B cell (primary cell): ENCODE measurements around the gene SLC22A15. TPM values are rescaled to one million over a fixed set of nuclear protein-coding genes. Genes with fewer than 3 reads are reported as not detected.

Experiments used
- ATAC-seq: fragments of 200-7000 bp; cut with Tn5 transposase; one replicate; pipeline ENCODE4 v1.10.0; 2021; ENCODE audit warnings: low read depth, mild to moderate bottlenecking, moderate number of reproducible peaks, moderate library complexity
- CTCF ChIA-PET: fragments of 350-600 bp; sonication (Branson Sonifier 250); formaldehyde crosslinking; loops from one replicate; lab custom pipeline; 2021; ENCODE audit warnings: antibody characterized with exemption, inconsistent platforms; lab: Charles Lee
- POLR2A ChIA-PET: fragments of 350-600 bp; sonication (Branson Sonifier 250); formaldehyde crosslinking; loops from one replicate; lab custom pipeline; 2021; ENCODE audit warnings: antibody characterized with exemption; lab: Charles Lee
- DNase-seq: peaks from one replicate; pipeline ENCODE4 v3.0.0; 2013
- H2AFZ ChIP-seq: 2 replicates; pipeline ENCODE4 v1.6.1; 2012; ENCODE audit warnings: mild to moderate bottlenecking, low read depth, low read length; ENCODE audit not compliant: insufficient read depth, poor library complexity, severe bottlenecking
- H3K27ac ChIP-seq, 2 donors: 1 replicate in 1 of 2; 2 replicates in 1 of 2; pipeline ENCODE4 v1.5.1; 2012 to 2013; ENCODE audit warnings: low read length in 2 of 2, mild to moderate bottlenecking in 2 of 2, moderate library complexity in 1 of 2
- H3K27me3 ChIP-seq, 4 experiments: fragments of 200-600 bp in 1 of 4; sonication (generic) in 1 of 4; replicated peaks in 1 of 4; 1 replicate in 2 of 4; 2 replicates in 2 of 4; pipeline versions ENCODE4 v1.6.1 to v1.7.0; 2013 to 2016; ENCODE audit warnings: low read length in 3 of 4, mild to moderate bottlenecking in 2 of 4, mixed read lengths in 1 of 4, moderate library complexity in 1 of 4; ENCODE audit not compliant: insufficient read depth in 4 of 4, control insufficient read depth in 3 of 4; ENCODE audit errors: control extremely low read depth in 1 of 4
- H3K36me3 ChIP-seq, 2 experiments: replicated peaks in 1 of 2; 1 replicate in 1 of 2; 2 replicates in 1 of 2; pipeline versions ENCODE4 v1.6.1 to v1.7.1; 2013; ENCODE audit warnings: low read length in 1 of 2; ENCODE audit not compliant: insufficient read depth in 2 of 2, control insufficient read depth in 1 of 2; ENCODE audit errors: control extremely low read depth in 1 of 2, extremely low read depth in 1 of 2
- H3K4me1 ChIP-seq, 2 donors: fragments of 200-600 bp in 1 of 2; sonication (generic) in 1 of 2; 1 replicate in 1 of 2; 2 replicates in 1 of 2; pipeline versions ENCODE4 v1.5.1 to v1.6.1; 2013 to 2017; ENCODE audit warnings: low read length in 2 of 2; ENCODE audit not compliant: control insufficient read depth in 2 of 2, insufficient read depth in 2 of 2
- H3K4me2 ChIP-seq: replicated peaks from 2 replicates; pipeline ENCODE3; 2012; ENCODE audit warnings: mild to moderate bottlenecking, low read depth, low read length; ENCODE audit not compliant: poor library complexity, severe bottlenecking
- H3K4me3 ChIP-seq, 5 experiments: fragments of 200-600 bp in 1 of 5; sonication (generic) in 1 of 5; 1 replicate in 3 of 5; 2 replicates in 2 of 5; pipeline versions ENCODE4 v1.5.1 to v1.7.0; 2011 to 2016; ENCODE audit warnings: low read length in 4 of 5, mild to moderate bottlenecking in 4 of 5, low read depth in 2 of 5, control low read depth in 1 of 5, moderate library complexity in 1 of 5; ENCODE audit not compliant: insufficient read depth in 1 of 5; ENCODE audit errors: control extremely low read depth in 1 of 5, extremely low read depth in 1 of 5
- H3K79me2 ChIP-seq: fragments of 200-600 bp; sonication (generic); one replicate; pipeline ENCODE4 v1.6.0; 2016; ENCODE audit warnings: low read length; ENCODE audit not compliant: control insufficient read depth, insufficient read depth
- H3K9ac ChIP-seq: fragments of 200-600 bp; sonication (generic); 2 replicates; pipeline ENCODE4 v1.6.1; 2017; ENCODE audit warnings: mild to moderate bottlenecking, low read length, moderate library complexity
- H3K9me3 ChIP-seq, 3 donors: one replicate each; pipeline versions ENCODE4 v1.6.1 to v1.7.1; 2013; ENCODE audit warnings: low read length in 2 of 3; ENCODE audit not compliant: control insufficient read depth in 2 of 3, insufficient read depth in 1 of 3; ENCODE audit errors: control extremely low read depth in 1 of 3
- H4K20me1 ChIP-seq: 2 replicates; pipeline ENCODE4 v1.6.0; 2012; ENCODE audit warnings: mild to moderate bottlenecking, low read length; ENCODE audit not compliant: insufficient read depth, control insufficient read depth, poor library complexity, severe bottlenecking
- H3K27ac Mint-ChIP-seq: one replicate; pipeline ENCODE4 v1.8.0; 2021; ENCODE audit warnings: mixed read lengths
- H3K27me3 Mint-ChIP-seq: one replicate; pipeline ENCODE4 v1.8.0; 2021; ENCODE audit warnings: mixed read lengths
- H3K4me1 Mint-ChIP-seq: one replicate; pipeline ENCODE4 v1.8.0; 2021; ENCODE audit warnings: mixed read lengths
- H3K4me3 Mint-ChIP-seq: one replicate; pipeline ENCODE4 v1.8.0; 2021; ENCODE audit warnings: mixed read lengths
- H3K9me3 Mint-ChIP-seq: one replicate; pipeline ENCODE4 v1.8.0; 2022; ENCODE audit warnings: mixed read lengths; ENCODE audit not compliant: insufficient read depth
- EZH2 ChIP-seq: IDR thresholded peaks from 2 replicates; pipeline ENCODE4 v1.6.1; 2012; ENCODE audit warnings: borderline replicate concordance, low read depth, mild to moderate bottlenecking, moderate library complexity, low read length; ENCODE audit not compliant: insufficient read depth, poor library complexity, severe bottlenecking
- WGBS: methylation state at CpG from one replicate; pipeline ENCODE4 v1.1.5; 2013; ENCODE audit warnings: missing lambda C conversion rate; ENCODE audit not compliant: insufficient coverage; 5-methylcytosine and 5-hydroxymethylcytosine counted together
- intact Hi-C: fragments of 100-400 bp; cut with micrococcal nuclease; formaldehyde crosslinking; loops from one replicate; pipeline ENCODE4 v1.10.0; 2022
- polyA plus RNA-seq: library from polyadenylated mRNA; depleted of rRNA; stranded (reverse); fragments of >200 nt; gene quantifications from 2 replicates; pipeline ENCODE4 v1.2.3, GENCODE V29; 2012
- total RNA-seq, 2 donors: library from RNA; stranded (reverse); fragments of 120-200 nt in 1 of 2; gene quantifications; 1 replicate in 1 of 2; 2 replicates in 1 of 2; pipeline versions ENCODE4 v1.2.3 to v1.2.4, GENCODE V29; 2013 to 2022
- TF ChIP-seq, protein P1 (sequence below): fragments of 200-600 bp; IDR thresholded peaks from one replicate; pipeline ENCODE4 v1.8.0; 2022; ENCODE audit warnings: antibody characterized with exemption, mild to moderate bottlenecking

SLC22A15 gene
- total and polyA plus RNA-seq, 2 donors (not counting 1 experiment from before 2014, with no cell fraction given), result 3.9 to 7.5 TPM

DNA sequence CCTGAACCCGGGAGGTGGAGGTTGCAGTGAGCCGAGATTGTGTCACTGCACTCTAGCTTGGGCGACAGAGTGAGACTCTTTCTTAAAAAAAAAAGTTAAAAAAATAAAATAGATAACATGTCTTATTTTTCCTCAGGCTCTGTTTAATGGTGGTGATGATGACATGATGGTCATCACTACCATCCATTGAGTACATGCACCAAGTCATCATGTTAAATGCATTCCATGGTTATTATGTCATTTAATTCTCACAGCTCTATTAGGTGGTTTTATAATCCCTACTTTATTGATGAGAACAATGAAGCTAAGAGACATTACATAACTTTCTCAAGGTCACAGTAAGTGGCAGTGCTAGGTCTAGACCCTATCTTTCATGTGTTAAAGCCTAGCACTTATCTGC lies 100.5 kb downstream of the SLC22A15 start:
- Histone ChIP-seq H3K4me3 (no peak overlapping the region), H3K9ac (no peak overlapping the region), H4K20me1 (no peaks in the 10 kb centered on the region), H3K27ac (no peak overlapping the region), H3K4me1 (no peaks in the 10 kb centered on the region), H3K4me2 (no peak overlapping the region), H3K9me3 (no peaks in the 10 kb centered on the region), H2AFZ (no peak overlapping the region), H3K27me3 (no peaks in the 10 kb centered on the region), H3K79me2 (no peaks in the 10 kb centered on the region), H3K36me3 (no peaks in the 10 kb centered on the region)
- ATAC-seq, result no peak
- Mint-ChIP-seq H3K9me3 (no peaks in the 10 kb centered on the region), H3K27me3 (no peaks in the 10 kb centered on the region), H3K4me1 (no peaks in the 10 kb centered on the region), H3K4me3 (no peak overlapping the region), H3K27ac (no peak overlapping the region)
- CTCF ChIA-PET, result no interaction called here
- POLR2A ChIA-PET, result no interaction called here
- no CpG with 5 or more reads among the region's 3 CpGs for WGBS
- TF ChIP-seq, protein P1, sequence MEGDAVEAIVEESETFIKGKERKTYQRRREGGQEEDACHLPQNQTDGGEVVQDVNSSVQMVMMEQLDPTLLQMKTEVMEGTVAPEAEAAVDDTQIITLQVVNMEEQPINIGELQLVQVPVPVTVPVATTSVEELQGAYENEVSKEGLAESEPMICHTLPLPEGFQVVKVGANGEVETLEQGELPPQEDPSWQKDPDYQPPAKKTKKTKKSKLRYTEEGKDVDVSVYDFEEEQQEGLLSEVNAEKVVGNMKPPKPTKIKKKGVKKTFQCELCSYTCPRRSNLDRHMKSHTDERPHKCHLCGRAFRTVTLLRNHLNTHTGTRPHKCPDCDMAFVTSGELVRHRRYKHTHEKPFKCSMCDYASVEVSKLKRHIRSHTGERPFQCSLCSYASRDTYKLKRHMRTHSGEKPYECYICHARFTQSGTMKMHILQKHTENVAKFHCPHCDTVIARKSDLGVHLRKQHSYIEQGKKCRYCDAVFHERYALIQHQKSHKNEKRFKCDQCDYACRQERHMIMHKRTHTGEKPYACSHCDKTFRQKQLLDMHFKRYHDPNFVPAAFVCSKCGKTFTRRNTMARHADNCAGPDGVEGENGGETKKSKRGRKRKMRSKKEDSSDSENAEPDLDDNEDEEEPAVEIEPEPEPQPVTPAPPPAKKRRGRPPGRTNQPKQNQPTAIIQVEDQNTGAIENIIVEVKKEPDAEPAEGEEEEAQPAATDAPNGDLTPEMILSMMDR, result no peak
- TF ChIP-seq EZH2, result no peak
- DNase-seq, result no peak
- intact Hi-C loops, result no loop called here

DNA sequence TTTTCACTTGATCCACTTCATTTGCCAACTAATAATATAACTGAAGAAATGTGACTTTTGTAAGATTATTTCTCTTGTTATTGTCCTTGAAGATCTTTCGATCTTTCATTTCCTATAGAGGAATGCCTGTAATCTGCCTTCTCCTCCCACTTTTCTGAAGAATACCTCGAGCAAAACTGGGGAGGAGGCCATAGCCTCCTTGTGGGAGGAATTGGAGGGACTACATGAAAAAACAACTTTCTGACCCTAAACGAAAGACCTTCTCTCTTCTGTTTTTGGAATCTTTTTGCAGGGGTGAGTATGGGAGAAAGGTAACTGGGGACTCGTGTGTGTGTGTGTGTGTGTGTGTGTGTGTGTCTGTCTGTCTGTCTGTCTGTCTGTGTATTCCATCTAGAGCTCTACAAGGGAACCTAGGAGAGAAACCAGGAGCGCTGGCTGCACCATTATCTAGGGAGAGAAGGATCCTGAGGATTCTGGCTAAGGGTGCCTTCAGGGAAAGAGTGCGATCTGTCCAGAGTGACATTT lies 102.4 kb downstream of the SLC22A15 start:
- H3K9me3 ChIP-seq, result no peaks in the 10 kb centered on the region
- no peaks in the 10 kb centered on the region for H3K9me3 Mint-ChIP-seq
- H3K27ac ChIP-seq, result no peak overlapping the region
- 86% methylated on average over 1 of the region's 6 CpGs for WGBS
- no peak overlapping the region for H3K4me3 Mint-ChIP-seq
- H3K27me3 Mint-ChIP-seq, result peaks cover 3% of the 10 kb centered on the region
- no peak for DNase-seq
- H3K36me3 ChIP-seq, result no peaks in the 10 kb centered on the region
- no peak overlapping the region for H2AFZ ChIP-seq
- H3K4me3 ChIP-seq, result no peak overlapping the region
- no peak for ATAC-seq
- H3K4me1 Mint-ChIP-seq, result no peaks in the 10 kb centered on the region
- H3K4me1 ChIP-seq, result no peaks in the 10 kb centered on the region
- CTCF ChIA-PET, result no interaction called here
- no peak overlapping the region for H3K27ac Mint-ChIP-seq
- intact Hi-C loops, result no loop called here
- H3K4me2 ChIP-seq, result no peak overlapping the region
- H4K20me1 ChIP-seq, result no peaks in the 10 kb centered on the region
- no peaks in the 10 kb centered on the region for H3K79me2 ChIP-seq
- POLR2A ChIA-PET, result no interaction called here
- no peak overlapping the region for H3K9ac ChIP-seq
- TF ChIP-seq EZH2, result no peak
- TF ChIP-seq, protein P1, result no peak
- no peaks in the 10 kb centered on the region for H3K27me3 ChIP-seq
